GM19463 (cell line): ENCODE data around the gene ESPNL.

Experiments
- ATAC-seq: cut with Tn5 transposase; IDR thresholded peaks from one replicate; pipeline ENCODE4 v1.9.1; 2021; ENCODE audit warnings: mild to moderate bottlenecking, moderate library complexity; ENCODE audit not compliant: unreplicated experiment

The ESPNL gene

DNA sequence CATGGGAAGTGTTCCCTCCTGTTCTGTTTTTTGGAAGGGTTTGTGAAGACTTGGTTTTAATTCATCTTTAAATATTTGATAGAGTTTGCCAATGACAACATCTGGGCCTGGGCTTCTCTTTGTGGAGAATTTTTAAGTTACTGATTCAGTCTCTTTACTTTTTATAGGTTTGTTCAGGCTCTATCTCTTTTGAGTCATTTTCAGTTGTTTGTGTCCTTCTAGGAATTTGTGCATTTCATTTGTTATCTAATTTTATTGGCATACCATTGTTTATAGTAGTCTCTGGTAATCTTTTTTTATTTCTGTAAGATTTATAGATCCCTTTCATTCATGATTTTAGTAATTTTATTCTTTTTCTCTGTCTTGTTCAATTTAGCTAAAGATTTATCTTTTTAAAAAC is 24.7 kb upstream of the ESPNL start:
- no peak for ATAC-seq

DNA sequence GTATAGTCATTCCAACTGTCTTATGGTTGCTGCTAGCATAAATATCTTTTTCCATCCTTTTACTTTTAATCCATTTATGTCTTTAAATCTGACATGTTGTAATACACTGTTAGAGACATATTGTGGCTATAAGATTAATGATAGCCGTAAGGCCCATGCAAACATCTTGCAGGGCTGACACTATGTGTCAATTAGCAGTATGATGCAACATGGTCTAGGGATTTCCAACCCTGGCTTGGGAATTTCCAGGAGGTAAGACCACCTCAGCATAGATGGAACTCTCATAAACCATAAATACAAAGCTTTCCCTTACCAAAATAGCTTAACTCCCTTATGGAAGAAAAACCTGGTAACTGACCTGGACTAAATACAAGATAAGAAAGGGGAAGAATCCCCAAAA is 22.8 kb upstream of the ESPNL start:
- ATAC-seq = no peak

DNA sequence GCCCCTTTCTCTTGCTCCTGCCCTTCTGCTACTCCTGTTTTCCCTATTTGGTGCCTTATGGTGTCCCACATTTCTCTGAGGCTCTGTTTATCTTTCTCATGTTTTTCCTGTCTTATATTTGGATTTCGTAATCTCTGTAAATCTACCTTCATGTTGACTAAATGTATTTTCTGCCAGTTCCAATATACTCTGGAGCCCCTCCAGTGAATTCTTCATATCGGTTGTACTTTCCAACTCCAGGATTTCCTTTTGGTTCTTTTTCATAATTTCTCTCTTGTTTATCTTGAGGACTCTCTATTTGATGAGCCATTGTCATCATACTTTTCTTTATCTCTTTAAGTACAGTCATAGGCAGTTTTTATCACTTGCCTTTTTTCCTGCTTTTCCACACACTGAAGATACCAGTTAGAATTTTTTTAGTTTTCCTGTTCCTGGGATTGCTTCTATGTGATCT is 20.2 kb upstream of the ESPNL start:
- ATAC-seq = no peak

DNA sequence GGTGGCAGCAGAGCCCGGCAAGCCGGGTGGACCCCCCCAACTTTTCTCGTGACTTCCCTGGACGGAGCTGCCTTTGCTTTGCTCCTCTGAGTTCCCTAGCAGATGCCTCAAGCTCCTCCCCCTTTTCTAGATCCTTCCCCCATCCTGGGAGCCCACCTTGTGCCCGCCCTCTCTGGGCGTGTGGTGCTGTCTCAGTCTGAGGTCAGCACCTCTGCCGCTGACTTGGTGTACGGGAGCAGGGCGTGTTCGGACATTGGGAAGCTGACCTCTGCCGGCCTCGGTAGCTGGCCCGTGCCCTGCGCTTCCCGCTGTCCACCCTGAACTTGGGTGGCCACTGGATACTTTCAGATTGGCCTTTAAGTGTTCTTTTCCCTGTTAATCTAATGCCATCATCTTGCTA is 19.6 kb upstream of the ESPNL start:
- ATAC-seq = no peak

DNA sequence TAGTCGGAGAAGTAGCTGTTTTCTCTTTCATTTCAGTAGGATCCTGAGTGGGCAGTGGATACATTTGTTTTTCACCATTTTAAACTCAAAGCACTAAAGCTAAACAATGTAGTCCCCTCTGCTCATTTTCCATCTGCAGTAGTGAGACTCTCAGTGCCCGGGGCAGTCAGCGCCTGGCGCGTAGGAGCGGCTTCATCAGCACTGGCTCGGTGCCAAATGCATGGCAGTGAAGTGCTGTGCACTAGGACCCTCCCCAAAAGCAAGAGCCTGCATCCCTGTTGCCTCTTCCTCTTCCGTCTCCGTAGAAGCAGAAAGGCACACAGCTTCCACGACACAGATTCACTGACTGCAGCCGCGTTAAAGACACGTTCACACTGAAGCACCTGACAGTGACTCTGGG is 19.0 kb upstream of the ESPNL start:
- ATAC-seq = no peak

DNA sequence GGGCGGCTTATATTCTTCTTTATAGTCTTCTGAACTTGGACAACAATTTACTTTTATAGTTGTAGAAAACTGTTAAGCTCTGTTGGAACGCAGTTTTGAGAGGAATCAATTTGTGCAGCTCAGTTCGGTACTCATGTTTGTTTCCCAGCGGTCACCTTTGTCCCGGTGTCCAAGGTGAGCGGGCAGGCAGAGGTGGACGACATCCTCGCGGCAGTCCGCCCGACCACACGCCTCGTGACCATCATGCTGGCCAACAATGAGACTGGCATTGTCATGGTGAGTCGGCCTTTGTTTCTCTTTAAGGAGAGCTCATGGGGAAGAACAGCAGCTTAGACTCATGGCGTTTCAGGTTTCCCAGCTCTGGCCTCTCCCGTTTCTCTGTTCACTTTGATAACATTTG is 18.6 kb upstream of the ESPNL start:
- no peak for ATAC-seq

DNA sequence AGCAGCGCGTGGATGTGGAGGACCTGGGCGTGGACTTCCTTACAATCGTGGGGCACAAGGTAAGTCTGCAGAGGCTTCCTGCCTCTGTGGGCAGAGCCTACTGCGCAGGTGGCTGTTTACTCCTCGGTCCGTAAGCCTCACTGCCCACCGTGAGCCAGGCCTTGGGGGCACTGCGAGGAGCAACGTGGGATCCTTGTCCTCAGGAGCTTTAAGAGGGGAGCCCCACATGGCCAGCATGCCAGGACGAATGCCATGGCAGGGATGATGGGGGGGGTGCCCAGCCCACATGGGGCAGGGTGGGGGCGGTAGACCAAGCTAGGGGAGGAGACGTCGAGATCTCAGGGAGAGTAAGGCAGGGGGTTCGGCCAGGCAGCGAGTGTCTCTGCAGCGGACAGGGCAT is 18.0 kb upstream of the ESPNL start:
- no peak for ATAC-seq

DNA sequence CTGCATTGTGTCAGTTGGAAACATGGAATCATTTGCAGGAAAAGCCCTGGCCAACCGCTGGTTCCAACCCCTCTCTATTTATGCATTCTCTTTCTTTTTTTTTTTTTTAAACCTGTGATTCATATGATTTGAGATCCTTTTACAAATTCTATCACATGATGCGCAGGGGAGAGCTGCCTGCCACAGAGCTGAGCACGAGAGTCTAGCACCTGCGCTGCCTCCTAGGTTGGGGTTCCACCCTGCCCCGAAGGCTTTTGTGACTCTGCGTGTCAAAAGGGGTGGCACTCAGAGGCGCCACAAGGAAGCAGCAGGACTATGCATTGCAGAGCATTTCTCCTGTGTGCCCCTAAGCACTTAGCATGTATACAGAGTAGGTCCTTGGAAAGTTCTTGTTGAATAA is 17.3 kb upstream of the ESPNL start:
- no peak for ATAC-seq

DNA sequence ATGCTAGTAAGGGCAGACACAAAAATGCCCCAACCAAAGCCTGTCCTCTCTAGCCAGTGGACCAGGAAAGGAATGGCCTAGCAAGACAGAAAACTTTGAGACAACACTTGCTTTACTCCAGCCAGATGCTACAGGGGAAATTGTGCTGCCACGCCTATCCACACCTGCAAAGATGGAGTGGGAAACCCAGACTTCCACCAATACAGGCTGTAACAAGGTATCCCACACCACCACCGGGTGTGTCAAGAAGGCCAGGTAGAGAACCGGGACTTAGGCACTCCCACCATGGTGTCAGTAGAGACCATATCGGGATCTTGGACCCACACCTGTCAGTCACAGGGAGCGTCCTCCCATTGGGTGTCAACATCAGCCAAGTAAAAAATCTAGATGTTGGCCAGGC is 16.2 kb upstream of the ESPNL start:
- ATAC-seq = no peak

DNA sequence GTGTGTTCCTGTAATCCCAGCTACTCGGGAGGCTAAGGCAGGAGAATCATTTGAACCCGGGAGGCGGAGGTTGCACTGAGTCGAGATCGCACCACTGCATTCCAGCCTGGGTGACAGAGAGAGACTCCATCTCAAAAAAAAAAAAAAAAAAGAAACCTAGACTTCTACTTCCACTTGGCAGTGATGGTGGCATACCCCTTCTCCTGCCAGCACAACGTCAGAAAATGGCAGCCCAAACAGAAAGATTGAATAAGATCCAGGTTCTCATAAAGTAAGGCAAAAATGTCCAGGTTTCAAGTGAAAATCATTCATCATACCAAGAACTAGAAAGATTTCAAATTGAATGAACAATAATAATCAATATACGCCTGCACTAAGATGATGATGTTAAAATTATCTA is 15.4 kb upstream of the ESPNL start:
- ATAC-seq = no peak

DNA sequence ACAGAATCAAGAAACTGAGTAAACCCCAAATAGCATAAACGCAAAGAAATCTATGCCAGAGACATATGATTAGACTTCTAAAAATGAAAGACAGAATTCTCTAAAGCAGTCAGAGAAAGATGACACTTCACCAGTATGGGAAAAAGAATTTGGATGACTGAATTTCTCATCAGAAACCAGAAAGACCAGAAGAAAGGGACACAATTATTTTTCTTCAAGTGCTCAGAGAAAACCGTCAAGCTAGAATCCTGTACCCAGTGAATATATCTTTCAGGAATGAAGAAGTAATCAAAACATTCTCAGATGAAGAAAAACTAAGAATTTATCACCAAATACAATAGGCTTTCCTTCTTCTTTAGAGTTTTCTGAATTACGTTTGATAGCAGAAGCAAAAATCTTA is 14.2 kb upstream of the ESPNL start:
- no peak for ATAC-seq

DNA sequence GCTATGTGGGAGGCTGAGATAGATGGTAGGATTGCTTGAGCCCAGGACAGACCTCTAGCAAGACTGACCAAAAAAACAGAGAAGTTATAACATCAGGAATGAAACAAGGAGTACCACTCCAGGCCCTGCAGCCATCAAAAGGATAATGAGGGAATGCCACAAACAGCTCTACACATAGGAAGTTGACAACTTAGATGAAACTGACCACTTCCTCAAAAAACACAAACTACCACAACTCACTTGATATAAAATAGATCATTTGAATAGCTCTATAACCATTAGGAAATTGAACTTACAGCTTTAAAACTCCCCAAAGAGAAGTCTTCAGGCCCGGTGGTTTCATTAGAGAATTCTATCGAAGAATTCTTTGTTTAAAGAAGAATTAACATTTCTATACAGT is 12.9 kb upstream of the ESPNL start:
- no peak for ATAC-seq

DNA sequence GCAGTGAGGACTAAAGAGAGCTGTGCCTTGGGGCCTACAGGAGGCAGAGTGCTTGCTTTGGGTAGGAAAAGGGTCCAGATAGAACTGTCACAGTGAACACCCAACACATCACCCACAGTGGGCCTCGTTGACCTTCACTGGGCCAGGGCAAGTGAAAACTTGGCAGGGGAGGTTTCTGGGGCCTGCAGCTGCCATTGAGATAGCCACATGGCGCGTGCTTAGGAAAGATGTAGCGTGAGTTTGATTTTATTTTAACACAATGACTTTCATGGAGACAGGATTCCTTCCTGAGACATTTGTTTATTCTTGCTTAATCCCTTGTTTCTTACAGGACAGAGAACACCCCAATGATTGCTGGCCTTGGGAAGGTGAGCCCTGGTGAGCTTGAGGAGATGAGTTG is 9.3 kb upstream of the ESPNL start:
- ATAC-seq = no peak

DNA sequence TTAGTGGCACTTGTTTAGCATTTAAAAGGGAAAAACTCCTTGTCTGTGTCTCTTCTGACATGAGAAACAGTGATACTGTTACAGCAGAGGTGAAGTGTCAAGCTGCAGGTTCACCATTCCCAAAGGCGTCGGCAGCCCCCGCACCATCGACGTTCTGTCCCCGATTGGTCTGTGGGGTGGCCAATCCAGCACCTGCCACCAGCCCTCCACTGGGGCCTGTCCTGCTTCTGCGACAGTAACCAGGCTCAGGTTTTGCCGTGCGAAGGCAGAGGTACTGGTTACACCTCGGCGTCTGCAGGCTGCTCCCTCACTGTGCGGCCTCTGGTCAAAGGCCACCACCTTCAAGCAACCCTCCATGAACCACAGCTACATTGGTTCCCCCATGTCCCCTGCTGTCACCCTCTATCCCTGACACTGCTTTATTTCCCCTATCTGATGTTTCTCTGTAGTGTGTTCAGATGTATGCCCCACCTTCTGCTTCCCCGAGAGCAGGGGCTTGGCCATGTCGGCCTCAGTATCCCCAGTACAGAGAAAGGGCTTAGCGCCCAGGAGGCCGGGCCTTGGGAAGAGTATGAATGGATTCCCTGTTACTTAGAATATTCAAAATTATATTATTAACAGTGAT is 8.6 kb upstream of the ESPNL start:
- ATAC-seq = no peak

DNA sequence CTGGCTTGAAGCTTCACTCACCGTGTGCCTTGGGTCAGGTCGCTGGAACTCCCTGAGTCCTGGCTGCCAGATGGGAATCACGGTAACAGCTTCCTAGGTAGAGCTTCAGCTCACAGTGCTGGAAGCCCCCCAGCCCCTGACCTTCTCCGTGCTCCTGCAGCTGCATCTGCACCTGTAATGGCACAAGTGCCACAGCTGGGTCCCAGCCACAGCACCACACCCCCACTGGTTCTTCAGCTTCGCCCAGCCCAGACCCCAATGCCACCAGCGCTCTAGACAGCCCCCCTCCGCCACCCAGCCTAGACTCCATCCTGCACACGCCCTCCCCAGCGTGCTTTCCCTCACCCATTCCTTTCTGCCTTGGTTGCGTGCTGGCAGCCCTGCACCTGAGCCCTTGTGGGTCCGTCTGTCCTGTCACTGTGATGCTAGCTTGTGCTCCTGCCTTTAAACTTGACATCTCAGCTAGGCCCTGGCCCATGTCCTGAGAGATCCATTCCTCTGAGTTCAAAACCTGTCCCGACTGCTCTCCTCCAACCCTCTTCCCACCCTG is 7.6 kb upstream of the ESPNL start:
- no peak for ATAC-seq

DNA sequence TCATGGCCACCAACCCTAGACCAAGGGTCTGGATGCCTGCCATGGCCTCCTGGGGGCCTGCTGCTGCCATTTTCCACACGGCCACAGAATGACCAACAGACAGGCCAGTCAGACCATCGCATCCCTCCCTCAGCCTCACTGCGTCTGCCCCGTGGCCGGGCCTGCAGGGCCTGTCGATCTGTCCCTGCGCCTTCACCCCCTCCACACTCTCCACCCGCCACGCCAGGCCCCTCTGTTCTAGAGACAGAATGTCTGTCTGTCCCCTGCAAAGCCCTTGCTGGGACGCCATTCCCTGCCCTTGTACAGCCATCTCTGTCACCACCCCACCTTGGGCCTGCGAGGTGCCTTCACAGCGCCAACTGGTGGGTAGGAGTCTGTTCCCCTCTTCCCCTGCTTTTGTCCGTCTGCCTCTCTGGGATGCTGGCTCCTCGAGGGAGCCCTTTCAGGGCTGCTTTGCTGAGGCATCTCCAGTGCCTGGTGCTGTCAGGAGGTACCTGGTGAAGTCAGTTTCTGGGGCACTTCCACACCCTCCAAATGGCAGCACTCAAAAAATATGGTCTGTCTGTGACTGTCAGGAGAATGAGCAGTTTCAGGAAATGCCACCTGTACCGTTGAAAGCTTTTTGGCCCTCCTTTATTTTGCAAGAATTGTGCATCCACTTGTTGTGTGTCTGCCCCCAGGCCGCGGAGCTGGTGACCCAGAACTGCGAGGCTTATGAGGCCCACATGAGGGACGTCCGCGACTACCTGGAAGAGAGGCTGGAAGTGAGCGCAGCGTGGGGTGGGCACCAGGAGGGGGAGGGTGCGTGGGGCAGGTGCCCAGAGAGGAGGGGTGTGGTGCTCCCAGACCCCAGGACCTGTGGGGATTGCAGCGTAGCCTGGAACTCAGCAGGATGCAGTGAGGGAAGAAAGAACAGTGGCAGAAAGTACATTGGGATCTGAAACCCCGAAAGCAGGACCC is 6.7 kb upstream of the ESPNL start:
- ATAC-seq = no peak

DNA sequence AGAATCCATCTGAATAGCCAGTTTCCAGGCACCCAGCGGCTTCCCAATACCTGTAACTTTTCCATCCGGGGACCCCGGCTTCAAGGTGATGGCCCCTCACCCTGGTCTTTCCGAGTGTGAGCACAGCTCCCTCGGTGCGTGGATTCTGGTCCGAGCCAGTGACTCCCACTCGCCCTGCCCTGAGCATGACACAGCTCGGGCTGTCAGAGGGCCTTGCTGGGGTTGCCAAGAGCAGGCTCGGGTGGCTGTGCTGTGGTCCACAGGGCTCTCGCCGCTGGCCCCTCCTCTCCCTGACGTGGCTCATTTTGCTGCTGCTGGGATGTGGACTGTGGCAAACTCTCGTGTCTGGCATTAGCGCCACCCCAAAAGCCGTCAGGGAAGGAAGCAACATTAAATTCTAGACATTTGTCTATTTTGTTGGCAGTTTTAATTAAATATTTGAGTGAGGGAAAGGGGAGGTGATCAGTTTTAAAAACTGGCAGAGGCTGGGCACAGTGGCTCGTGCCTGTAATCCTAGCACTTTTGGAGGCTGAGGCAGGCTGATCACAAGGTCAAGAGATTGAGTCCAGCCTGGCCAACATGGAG is 5.6 kb upstream of the ESPNL start:
- no peak for ATAC-seq

DNA sequence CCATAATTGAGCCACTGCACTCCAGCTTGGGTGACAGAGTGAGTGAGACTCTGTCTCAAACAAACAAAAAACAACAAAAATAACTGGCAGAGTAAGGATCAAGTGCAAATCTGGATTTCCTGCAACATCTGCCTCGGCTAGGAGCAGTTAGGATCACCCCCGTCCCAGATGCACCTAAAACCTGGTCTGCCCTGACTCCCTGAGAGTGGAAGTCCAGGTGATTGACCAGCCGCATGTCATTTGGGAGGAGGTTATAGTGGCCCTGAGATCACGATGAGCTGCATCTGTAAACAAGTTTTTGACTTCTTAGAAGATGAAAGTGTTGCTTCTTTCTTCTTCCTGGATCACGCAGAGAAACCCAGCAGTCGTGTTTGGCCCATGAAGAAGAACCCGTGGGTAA is 5.0 kb upstream of the ESPNL start:
- ATAC-seq = no peak

DNA sequence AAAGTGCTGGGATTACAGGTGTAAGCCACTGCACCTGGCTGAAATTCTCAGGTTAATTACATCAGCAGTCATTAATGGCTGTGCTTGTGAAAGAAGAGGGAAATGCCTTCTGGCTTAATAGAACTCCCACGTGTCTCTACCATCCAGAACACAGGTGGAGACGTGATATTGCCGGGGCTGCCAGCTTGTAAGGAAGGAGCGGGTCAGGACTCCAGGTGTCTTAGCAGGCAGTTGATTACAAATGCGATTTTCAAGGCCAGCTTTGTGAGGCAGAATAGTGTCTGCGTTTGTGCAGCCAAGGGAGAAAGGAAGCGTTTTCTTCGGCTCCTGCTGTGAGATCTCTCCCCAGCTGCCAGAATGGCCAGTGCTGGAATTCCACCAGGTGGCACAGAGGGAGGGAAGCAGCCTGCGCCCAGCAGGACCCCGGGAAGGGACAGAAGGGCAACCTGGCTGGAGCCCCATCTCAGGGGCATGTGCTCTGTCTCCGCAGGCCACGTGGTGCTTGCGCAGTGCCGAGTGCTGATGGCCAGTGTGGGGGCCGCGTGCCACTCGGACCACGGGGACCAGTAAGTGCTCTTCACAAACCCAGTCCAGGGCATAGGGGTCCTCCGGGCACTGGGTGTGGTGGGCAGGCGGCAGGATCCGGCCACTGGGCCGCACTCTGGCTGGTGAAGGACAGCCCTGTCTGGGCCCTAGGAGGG is 3.7 kb upstream of the ESPNL start:
- no peak for ATAC-seq

DNA sequence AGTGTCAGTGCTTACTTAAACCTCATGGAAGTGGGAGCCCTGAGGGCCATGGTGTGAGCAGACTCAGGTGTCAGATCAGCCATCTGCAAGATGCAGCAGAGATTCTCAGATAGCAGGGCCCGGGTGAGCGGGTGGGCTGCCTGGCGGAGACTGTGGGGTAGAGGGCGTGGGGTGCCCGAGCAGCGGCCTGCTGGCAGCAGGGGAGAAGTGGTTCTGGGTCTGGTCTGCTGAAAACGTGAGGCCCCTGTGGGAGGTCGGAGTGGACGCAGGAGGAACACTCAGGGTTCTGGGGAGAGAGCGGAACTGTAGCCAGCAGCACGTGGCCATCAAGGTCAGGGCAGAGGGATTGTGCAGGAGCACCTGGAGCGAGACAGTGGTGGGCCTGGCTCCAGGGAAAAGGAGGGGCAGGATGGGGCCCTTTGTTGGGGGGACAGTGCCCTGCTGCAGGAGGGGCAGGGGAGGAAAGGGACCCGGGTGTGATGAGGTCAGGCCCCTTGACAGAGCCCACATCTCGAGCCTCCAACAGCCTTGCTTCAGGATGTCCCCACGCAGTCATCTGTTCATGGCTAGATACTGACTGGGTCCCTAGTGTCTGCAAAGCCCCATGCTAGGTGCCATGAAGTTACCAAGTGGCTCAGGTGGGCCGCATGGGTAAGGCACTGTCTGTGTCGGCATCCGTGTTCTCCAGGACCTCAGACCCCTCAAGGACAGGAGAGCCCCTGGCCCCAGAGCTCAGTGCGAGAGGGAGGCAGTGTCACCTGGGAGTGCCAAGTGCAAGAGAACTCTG is 2.7 kb upstream of the ESPNL start:
- ATAC-seq = no peak
